ENCODE data around the gene IL12B.
"Not testable (repeated sequence)": the region's sequence is repeated elsewhere in the genome, so short reads cannot be mapped to it uniquely, and the experiment has no call there.

The IL12B gene

DNA sequence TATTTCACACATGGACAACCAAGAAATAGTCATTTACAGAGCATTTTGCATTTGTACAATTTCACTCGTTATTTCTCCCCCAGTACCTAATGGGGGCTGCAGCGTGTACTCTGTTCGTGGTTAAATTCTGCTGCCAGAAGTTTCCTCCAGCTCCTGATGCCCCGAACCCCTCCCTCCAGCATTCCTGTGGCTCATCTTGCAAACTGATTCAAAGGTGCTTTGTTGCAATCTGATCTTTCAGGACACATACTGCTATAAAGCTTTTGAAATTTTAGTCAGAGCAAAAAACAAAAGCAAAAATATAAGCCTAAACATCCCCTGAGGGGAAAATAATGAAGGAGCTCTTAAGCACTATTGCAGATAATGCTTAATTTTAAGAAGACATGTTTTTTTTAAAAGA lies 39.5 kb downstream of the IL12B start:
- DNase-seq, result no peak

DNA sequence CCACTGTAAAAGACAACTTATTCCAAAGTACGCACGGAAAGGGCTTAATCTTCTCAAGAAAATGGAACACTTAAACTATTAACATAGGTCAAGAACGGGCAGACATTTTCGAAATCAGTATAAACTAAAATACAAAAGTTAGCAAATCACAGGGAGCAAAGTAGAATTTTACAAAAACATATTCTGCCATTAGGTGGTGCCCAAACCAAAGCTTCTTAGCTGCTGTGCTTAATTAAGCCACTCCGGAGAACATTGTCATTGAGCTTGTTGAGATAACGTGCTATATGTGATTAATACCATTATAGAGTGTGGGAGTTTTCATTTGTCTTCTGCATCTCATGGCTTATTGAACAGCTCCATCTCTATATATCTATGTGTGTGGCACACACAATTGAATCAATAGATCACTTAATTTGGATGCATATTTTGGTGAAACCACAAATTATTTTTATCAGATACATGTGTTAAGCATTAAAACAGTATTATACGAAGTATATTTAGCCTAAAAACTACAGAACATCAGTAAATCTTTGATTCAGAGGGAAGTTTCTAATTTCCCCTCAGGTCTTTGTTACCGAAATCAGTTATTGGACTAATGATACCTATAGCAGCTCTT lies 43.8 kb downstream of the IL12B start:
- DNase-seq, result no peak

GRCh38 chr5:159274676-159275075 lies 55.6 kb downstream of the IL12B start:
- DNase-seq, result no peak

GRCh38 chr5:159273923-159274322 lies 56.4 kb downstream of the IL12B start:
- no peak for DNase-seq

DNA sequence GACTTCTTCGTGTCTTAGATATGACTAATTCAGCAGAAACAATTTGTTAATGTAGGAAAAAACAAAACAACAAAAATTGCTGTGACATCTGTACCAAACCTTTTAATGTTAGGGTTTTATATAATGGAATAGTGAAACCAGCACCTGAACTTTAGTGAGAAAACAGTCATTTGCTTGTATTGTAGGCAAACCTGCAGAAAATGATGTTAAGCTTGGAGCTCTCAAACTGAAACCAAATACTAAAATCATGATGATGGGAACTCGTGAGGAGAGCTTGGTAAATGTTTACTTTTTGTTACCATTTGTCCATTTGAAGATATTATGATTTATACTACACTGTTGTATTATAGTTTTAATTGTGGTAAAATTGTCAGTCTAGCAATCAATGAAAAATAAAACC lies 60.6 kb downstream of the IL12B start:
- DNase-seq, result no peak

GRCh38 chr5:159266764-159267163 lies 63.5 kb downstream of the IL12B start:
- not testable (repeated sequence) for DNase-seq
